SKM-1 (cell line): ENCODE results near the gene MAG.

Experiments
- DNase-seq: peaks from one replicate; lab custom pipeline; 2025; ENCODE audit not compliant: unreplicated experiment; lab: John Stamatoyannopoulos, UW

MAG gene

DNA sequence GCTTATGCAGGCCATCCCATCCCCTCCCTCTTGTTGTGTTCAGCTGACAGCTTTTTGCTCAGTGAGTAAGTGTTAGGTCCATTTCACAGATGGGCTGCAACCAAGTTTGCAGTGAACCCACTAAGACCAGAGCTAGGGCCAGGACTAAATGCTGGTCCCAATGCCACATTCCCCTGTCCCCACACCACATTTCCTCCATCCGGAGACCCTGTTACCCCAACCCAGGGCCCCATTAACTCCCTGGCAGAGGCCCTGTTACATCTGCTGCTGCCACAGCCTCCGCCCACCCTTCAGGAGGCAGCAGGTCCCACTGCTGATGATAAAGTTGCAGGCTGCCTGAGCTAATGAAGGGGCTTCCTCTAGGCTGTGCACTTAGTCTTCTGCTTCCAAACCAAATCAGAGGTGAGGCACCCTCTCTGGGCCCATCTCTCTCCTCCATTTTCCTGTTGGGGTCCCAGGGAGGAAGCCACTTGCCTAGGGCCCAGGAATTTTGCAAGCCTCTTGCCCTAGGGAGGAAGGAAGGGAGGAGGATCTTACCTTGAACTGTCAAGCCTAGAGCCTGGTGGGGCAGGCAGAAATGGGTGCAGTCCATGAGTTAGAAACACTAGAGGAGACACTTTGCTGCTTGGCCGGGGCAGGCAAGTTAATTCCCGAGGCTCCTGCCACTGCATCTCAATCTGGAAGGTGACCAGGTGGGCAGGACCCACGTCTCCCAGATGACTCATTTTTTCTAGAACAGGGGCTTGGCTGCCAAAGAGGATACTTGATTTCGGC lies 26.6 kb upstream of the MAG start:
- DNase-seq = no peak

DNA sequence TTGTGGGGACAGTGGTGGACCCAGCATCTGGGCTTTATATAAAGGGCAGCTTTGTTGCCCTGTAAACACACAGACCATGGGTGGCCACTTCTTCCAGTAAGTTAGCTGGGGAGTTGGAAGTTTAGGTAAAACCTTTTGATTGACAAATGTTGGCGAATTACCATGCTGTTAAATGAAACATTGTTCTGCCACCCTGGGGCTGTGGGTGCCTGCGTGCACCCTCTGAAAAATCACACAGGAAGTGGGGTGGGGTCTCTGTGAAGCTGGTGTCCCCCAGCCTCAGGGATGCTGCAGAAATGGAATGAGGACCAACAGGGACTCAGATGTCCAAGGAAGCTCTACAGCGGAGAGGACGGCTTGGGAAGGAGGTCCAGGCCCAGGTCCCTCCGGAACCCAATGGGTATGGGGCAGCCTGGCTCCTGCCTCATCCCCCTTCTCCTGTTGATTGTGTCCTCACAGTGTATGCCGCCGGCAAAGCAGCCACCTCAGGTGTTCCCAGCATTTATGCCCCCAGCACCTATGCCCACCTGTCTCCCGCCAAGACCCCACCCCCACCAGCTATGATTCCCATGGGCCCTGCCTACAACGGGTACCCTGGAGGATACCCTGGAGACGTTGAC lies 26.0 kb upstream of the MAG start:
- DNase-seq = no peak

DNA sequence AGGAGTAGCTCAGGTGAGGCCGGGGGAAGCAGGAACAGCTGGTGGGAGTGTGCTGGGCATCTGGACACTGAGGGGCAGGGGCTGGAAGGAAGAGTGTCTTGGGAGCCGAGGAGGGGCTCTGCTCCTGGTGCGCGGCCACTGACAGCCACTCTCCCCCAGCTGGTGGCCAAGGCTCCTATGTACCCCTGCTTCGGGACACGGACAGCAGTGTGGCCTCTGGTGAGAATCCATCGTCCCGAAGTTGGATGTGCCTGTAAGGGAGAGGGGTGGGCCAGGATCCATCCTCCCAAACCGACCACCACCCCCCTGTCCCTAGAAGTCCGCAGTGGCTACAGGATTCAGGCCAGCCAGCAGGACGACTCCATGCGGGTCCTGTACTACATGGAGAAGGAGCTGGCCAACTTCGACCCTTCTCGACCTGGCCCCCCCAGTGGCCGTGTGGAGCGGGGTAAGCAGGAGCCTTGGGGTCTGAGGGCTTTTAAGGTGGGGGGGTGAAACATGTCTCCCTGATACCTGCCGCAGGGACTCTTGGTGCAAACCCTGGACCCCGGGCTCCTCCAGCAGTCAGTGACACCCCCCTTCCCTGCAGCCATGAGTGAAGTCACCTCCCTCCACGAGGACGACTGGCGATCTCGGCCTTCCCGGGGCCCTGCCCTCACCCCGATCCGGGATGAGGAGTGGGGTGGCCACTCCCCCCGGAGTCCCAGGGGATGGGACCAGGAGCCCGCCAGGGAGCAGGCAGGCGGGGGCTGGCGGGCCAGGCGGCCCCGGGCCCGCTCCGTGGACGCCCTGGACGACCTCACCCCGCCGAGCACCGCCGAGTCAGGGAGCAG lies 25.2 kb upstream of the MAG start:
- no peak for DNase-seq

DNA sequence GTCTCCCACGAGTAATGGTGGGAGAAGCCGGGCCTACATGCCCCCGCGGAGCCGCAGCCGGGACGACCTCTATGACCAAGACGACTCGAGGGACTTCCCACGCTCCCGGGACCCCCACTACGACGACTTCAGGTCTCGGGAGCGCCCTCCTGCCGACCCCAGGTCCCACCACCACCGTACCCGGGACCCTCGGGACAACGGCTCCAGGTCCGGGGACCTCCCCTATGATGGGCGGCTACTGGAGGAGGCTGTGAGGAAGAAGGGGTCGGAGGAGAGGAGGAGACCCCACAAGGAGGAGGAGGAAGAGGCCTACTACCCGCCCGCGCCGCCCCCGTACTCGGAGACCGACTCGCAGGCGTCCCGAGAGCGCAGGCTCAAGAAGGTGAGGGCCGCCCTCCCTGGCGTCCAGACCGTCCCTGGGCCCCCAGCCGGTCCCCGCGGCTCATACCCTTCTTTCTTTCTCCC lies 24.6 kb upstream of the MAG start:
- no peak for DNase-seq

DNA sequence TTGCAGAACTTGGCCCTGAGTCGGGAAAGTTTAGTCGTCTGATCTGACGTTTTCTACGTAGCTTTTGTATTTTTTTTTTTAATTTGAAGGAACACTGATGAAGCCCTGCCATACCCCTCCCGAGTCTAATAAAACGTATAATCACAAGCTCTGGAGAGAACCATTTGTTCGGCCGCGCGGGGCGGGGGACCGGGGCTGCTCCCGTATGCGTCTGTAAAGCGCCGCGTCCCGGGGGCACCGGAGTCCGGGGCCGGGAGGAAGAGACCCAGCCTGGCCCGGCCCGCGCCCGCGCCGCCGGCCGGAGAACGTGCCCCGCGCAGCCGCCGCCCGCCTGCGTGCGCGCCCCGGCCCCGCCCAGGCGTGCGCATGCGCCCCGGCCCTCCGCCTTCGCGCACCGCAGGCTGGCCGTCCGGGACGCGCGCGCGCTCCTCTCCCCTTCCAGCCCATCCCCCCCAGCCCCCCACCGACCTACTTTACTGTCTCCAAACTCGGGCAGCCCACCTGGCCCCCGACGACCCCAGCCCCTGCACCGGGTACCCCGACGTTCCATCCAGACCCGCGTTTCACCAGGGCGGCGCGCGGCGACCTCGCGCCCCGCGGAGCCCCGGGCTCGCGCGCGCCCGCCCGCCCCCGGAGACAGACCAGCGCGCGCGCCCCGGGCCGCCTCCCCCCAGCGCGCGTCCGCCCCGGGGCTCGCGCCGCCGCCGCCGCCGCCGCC lies 24.0 kb upstream of the MAG start:
- peak; percentile 25 for DNase-seq

DNA sequence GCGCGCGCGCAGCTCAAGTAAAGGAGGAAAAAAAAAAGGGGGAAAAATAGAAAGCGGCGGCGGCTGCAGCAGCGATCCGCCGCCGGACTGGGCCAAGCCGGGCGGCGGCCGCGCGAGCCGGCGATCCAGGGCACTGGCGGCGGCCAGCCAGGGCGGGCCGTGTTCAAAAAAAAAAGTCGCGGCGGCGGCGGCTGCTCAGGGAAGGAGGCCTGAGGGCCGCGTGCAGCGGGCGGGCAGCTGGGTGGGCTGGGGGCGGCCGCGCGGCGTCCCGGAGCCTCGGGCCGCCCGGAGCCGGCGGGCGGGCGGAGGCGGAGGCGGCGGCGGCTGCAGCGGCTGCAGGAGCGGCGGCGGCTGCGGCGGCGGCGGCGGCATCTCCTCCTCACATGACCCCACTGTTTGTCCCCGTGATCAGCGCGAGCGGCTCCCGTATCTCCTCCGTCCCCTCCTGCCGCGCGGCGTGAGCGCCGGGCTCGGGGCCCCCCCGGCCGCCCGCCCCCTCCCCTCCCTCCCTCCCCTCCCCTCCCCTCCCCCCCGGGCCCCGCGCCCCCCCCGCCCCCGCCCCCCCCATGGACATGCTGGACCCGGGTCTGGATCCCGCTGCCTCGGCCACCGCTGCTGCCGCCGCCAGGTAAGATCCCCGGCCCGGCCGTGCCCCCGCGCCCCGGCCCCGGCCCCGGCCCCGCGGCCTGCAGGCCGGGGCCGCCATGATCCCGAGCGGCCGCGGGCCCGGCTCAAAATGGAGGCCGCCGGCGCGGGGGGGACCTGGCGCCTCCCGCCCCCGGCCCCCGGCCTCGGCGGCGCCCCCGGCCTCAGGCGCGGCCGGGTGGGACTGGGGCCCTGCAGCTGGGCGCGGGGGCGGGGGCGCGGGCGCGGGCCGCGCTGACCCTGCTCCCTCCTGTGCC lies 23.2 kb upstream of the MAG start, which contains the start of gene USF2:
USF2 (plus strand) TSS at position 427 of the 902 bp plus-strand sequence; CDS start at position 567, 140 bp downstream.
- DNase-seq = no peak

DNA sequence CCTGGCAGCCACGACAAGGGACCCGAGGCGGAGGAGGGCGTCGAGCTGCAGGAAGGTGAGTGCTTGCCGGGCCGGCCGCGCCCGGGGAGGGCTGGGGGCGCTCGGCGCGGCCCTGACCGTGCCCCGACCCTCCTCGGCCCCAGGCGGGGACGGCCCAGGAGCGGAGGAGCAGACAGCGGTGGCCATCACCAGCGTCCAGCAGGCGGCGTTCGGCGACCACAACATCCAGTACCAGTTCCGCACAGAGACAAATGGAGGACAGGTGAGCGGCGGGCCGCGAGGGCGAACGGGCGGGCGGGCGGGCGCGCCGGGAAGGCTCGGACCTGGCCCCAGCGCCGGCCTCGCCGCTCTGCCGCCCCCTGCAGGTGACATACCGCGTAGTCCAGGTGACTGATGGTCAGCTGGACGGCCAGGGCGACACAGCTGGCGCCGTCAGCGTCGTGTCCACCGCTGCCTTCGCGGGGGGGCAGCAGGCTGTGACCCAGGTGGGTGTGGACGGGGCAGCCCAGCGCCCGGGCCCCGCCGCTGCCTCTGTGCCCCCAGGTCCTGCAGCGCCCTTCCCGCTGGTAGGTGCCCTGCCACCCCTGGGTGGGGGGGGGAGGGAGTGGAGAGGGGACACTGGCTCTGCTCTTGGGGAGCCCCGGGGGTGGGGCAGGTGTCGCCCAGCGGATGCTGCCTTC lies 22.4 kb upstream of the MAG start:
- peak; percentile 75 for DNase-seq

DNA sequence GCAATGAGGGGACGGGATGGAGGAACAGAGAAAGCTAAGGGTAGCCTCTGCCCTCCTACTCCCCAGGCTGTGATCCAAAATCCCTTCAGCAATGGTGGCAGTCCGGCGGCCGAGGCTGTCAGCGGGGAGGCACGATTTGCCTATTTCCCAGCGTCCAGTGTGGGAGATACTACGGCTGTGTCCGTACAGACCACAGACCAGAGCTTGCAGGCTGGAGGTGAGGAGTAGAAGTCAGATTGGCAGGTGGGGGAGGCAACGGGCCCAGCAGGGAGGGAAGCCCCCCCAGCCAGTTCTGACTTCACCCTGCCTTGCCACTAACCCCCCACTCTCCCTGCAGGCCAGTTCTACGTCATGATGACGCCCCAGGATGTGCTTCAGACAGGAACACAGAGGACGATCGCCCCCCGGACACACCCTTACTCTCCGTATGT lies 21.6 kb upstream of the MAG start:
- no peak for DNase-seq

DNA sequence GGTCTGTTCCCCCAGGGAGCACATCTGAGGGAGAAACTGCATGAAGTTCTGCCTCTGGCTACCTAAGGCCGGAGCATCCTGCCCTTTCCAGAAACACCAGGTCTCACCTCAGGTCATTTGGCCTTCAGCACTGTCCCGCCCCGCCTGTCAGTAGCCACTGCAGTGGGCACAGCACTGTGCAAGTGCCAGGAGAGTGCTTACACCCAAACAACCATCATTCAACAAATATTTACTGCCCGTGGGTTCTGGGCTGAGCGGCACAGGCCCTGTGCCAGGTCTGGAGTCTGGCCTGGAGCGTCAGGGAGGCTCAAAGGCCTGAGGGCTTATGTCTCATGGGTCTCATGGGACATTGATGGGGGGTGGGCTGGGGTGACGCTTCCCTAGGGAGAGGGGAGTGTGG lies 20.4 kb upstream of the MAG start:
- no peak for DNase-seq

DNA sequence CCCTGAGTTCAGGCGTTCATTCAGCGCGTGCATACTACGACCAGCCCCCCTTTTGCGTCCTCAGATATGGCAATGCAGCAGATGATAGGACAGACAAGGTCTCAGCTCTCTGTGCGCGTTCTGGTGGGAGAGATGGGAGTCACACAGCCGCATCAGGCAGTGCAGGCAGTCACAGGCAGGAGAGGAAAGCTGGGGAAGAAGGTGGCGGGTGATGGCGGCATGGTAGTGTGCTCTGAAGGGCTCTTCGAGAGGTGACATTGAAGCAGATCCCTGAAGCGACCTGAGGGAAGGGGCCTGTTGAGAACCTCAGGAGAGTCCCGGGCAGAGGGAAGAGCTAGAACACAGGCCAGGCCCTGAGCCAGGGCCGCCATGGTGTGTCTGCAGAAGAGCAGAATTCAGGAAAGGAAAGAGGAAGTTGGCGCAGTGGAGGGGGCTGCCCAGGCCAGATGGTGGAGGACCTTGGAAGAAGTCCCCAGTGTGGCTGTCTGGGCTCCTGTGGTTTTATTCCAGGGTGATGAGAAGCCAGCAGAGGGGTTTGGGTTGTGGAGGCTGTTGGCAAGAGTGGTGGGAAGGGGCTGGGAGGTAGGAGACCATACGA lies 19.7 kb upstream of the MAG start:
- no peak for DNase-seq

DNA sequence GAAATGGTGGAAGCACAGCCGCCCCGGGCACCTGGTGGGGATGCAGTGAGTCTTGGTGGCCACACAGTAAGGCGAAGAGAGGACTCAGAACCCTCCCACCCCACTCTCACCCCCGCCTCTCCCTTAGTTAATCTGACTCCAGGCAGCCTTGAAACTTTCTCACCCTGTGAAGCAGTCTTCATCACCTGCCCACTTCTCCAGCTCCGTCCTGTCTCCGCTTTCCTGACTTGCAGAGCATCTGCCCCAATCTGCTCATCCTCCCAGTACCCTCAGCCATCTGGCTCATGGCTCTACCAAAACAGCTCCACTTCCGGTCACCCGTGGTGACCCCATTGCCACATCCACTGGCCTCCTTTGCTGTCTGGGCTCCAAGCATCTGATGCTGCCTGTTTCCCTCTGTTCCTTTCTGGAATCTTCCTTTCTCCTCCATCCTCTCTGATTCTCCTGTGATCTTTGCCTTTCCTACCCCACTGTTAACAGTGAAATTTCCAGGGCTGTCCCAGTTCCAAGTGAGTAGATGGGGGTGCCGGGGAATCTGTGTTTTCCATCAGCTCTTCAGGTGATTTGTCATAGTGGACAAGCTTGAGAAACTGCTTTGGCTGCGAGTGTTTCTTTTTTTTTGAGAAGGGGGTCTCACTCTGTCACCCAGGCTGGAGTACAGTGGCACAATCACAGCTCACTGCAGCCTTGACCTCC lies 18.9 kb upstream of the MAG start:
- DNase-seq = no peak

DNA sequence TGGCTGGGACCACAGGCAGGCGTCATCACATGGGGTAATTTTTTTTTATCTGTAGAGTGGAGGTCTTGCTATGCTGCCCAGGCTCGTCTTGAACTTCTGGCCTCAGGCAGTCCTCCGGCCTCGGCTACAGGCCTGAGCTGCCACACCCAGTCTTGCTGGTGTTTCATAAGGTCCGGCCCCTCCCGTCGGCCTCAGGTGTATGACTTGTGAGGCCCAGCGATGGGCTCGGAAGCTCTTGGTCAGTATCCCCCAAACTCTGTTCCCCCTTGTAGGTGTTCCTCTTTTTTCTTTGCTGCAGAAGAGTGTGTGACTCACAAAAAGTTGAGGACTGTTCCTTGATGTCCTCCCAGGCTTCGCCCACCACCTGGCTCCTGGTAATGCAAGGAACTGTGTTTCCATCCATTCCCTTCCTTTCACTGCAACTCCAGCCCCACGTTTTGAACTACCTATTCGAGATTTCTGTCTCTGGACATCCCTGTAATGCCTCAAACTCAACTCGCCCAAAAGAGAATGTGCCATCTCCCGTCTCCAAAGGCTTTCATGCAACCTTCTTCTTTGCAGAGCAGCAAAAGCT lies 18.2 kb upstream of the MAG start:
- DNase-seq = no peak

DNA sequence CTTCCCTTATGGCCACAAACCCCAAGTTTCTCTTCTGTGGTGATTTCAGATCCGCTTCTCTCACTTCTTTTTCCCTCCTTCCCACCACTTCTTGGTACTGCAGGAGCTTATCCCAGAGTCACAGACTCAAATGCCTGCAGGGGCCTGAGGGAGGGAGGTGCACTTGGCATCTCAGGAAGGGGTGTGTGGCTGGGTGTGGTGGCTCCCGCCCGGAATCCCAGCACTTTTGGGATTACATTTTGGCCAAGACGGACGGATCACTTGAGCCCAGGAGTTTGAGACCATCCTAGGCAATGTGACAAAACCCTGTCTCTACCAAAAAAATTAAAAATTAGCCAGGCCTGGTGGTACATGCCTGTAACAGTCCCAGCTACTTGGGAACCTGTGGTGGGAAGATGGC lies 17.6 kb upstream of the MAG start:
- DNase-seq = no peak

DNA sequence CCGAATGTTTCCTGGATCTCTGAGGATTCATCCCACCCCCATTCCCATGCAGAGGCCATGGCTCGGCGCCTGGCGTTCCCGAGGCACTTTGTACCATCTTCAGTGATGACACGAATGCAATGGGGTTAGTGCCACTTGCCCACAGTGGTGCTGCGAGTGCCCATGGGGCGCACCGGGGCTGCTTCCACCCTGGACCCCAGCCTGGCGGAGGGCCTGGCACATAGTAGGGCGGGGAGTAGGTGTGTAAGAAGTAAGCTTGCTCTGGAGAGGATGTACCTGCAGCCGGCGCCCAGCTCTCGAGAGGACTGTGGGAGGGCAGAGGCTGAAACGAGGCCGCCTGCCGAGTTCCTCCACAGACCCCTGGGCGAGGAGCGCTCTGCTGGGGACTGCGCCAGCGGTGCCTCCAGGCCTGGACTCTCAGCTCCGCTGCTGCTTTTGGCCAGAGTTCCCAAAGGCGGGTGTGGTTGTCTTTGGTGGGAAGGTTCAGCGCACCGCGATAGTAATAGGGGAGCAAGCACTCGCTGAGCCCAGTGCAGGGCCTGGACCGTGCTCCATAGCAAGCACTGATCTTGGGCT lies 15.2 kb upstream of the MAG start:
- DNase-seq = no peak

DNA sequence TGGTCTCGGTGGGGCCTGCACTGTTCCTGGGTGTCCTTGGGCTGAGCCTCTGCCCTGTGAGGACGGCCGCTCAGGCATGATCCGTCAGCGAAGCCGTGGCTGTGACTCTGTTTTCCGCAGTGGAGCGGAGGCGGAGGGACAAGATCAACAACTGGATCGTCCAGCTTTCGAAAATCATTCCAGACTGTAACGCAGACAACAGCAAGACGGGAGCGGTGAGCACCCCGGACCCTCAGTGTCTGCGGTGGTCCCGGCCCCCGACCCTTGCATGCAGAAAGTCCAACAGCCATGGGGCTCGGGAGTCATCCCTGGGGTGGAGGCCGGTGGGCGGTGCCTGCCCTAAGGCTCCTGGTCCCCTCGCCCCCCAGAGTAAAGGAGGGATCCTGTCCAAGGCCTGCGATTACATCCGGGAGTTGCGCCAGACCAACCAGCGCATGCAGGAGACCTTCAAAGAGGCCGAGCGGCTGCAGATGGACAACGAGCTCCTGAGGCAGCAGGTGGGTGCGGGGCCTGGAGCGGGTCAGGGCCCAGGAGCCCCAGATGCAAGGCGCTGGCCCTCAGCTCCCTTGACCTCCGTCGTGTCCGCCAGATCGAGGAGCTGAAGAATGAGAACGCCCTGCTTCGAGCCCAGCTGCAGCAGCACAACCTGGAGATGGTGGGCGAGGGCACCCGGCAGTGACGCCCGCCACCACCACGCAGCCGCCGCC lies 13.2 kb upstream of the MAG start:
- no peak for DNase-seq

DNA sequence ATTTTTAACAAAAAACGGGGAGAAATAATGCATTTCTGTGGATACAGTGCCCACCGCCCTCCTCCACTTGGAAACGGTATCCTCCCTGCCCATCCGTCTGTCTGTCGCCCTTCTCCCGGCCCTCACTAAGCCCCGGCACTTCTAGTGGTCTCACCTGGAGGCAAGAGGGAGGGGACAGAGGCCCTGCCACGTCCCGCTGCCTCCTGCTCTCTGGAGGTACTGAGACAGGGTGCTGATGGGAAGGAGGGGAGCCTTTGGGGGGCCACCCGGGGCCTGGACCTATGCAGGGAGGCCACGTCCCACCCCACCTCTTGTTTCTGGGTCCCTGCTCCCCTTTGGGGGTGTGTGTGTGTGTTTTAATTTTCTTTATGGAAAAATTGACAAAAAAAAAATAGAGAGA lies 12.6 kb upstream of the MAG start:
- no peak for DNase-seq
